HG03025 (cell line): ENCODE data around the gene RPL13.

Experiments
- ATAC-seq: cut with Tn5 transposase; IDR thresholded peaks from one replicate; pipeline ENCODE4 v1.9.1; 2021; ENCODE audit warnings: mild to moderate bottlenecking, moderate library complexity; ENCODE audit not compliant: unreplicated experiment, low FRiP score

The RPL13 gene

GRCh38 chr16:89613231-89613953, 52.9 kb downstream of the RPL13 start, which contains the start of gene DPEP1:
Gene DPEP1, plus strand, starts transcription at chr16:89613642. Its CDS starts 16,769 bp downstream, at chr16:89630411.
- no peak for ATAC-seq

GRCh38 chr16:89613954-89614459, 53.5 kb downstream of the RPL13 start:
- ATAC-seq = no peak
